Measurements from ENCODE around the gene RHBDF2.
"Not testable (repeated sequence)": the region's sequence is repeated elsewhere in the genome, so short reads cannot be mapped to it uniquely, and the experiment has no call there.

RHBDF2 gene

DNA sequence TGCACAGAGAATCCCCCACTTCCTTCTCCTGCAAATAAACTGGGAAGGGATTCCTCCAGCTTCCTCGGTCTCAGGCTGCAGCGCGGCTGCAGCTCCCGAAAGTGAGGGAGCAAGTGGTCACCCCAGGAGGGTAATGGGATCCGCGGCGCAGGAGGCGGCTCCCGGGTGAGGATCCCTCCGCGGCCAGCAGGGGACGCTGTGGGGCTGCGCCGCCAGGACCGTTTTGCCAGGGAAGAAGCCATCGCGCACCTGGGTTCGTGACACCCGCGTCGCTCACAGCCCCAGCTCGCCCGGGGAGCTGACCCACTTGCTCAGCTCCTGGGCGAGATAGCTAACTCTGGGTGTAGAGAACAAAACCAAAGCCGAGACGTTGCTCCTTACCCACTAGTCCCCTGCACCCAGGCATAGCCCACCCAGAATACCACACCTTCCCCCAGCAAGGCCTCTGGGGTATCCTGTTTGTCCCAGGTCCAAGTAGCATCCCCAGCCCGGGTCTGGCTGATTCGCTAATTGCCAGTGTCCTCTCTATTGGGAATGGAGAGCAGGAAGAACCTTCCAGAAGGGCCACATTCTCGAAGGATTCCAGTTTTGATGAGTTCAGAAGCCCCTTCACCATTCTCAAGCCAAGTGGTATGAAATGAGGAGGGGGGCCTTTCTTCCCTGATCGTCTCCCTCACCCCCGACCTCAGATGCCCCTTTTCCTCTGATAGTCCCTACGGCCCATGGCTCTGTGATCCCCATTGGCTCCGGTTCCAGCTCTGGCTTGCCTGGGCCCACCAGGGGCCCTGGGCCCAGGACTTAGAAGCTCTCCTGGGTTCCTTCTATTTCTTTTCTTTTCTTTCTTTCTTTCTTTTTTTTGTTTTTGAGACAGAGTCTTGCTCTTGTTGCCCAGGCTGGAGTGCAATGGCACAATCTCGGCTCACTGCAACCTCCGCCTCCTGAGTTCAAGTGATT is 22.1 kb upstream of the RHBDF2 start:
- peak; percentile 84 for DNase-seq

DNA sequence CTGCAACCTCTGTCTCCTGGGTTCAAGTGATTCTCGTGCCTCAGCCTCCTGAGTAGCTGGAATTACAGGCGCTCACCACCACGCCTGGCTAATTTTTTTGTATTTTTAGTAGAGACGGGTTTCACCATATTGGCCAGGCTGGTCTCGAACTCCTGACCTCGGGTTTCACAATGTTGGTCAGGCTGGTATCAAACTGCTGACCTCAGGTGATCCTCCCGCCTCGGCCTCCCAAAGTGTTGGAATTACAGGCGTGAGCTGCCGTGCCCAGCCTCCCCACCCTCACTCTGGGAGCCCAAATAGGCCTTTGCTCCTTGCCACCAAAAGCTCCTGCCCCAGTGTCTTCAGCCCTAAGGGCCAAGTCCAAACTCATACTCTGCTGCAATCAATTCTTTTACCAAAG is 20.5 kb upstream of the RHBDF2 start:
- not testable (repeated sequence) for DNase-seq

DNA sequence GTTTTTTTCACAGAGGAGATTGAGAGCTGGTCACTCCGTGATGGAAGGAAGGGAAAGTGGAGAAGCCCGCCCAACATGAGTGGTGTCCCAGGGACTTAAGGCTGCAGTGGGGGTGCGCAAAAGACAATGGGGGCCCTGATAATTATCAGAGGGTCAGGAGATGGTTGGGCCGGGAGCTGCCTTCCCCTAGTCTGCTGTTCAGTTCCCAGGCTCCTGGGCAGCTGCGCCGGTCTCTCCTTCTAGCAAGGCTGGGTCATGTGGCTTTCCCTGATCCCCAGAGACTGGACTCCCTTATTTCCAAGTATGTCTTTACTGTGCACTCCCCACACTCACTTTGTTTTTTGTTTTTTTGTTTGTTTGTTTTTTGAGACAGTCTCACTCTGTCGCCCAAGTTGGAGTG is 20.0 kb upstream of the RHBDF2 start:
- no peak for DNase-seq

DNA sequence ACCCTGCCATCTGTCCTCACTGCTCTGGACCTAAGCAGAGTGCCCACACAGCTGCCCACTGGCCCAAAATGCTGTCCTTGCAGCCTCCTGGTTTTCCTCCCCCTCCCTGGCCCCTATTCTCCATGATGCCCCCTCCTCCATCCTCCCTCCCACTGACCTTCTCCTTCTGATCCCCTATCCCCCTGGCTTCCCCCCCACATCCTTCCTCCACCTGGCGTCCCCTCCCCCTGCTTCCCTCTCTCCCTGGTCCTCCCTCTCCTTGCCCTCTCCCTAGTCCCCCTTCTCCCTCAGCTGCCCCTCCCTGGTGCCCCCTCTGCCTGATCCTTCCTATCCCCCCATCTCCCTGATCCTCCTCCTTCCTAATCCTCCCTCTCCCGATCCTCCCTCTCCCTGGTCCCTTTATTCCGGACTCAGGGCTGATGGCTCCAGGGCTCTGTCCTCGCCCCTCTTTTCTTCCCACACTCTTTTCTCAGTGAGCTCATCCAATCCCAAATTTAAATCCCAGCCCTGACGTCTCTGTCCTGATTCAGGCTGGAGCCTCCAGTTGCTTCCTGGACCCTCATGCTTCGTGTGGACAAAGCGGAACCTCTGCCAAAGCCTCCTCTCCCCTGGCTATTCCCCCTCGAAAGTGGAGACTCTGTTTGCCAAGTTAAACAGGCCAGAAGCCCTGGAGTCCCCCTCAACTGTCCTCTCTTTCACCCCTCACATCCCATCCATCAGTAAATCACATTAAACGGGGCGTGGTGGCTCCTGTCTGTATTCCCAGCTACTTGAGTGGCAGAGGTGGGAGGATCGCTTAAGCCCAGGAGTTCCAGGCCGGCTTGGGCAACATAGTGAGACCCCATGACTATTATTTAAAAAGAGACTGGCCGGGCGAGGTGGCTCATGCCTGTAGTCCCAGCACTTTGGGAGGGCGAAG is 18.1 kb upstream of the RHBDF2 start:
- no peak for DNase-seq

DNA sequence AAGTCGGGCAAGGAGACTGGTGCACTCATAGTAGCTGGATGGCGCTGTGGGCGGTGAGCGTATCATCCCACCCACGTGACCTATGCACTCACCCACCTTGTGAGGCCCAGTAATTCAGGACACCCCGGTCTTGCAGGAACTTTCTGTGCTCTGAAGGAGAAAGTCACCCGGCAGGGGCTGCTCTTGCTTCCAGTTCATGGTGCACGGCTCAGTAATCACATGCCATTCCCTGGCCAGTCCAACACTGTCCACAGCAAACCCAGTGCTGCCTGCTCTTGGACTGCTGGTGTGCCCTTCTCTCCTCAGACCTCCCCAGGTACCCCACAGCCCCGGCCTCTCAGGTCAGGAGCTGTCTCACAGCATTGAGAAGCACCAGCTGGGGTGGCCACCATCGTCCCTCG is 16.4 kb upstream of the RHBDF2 start:
- DNase-seq = peak; percentile 19

DNA sequence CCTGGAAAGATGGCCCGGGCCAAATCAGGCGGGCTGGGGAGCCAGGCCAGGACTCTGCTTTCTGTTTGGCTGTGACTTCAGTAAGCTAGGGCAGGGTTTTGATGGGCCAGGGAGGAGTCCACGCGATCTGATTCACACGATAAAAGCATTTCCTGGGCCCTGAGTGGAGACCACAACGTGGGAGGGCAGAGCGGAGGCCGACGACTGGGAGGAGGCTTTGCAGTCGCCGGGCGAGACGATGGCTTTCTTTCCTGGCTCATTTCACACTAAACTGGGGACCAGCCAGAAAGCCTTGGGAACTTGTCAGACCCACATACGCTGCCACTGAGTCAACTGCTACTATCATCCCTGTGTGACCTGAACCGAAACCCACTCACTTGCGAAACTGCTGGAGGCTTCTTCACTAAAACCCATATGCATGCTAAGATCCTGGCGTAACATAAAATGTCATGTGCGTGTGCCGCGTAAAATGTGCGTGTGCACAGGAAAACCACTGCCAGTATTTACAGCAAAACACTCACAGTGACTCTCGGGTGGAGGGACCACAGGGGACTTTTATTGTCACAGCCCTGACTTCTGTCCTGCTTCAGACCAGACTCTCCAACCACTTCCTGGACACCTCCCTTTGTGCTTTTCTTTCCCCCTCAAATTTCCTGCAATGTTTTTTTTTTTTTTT is 14.2 kb upstream of the RHBDF2 start:
- DNase-seq = peak; percentile 86

DNA sequence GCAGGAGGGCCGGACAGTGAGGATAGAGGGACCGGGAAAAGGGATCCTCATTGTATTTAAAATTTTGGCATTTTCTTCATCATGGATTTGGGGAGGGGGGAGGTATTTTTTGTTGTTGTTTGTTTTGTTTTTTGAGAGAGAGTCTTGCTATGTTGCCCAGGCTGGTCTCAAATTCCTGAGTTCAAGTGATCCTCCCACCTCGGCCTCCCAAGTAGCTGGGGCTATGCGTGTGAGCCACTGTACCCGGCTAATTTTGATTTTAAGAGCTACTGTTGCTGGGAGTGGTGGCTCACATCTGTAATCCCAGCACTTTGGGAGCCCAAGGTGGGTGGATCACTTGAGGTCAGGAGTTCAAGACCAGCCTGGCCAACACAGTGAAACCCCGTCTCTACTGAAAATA is 13.1 kb upstream of the RHBDF2 start:
- not testable (repeated sequence) for DNase-seq

DNA sequence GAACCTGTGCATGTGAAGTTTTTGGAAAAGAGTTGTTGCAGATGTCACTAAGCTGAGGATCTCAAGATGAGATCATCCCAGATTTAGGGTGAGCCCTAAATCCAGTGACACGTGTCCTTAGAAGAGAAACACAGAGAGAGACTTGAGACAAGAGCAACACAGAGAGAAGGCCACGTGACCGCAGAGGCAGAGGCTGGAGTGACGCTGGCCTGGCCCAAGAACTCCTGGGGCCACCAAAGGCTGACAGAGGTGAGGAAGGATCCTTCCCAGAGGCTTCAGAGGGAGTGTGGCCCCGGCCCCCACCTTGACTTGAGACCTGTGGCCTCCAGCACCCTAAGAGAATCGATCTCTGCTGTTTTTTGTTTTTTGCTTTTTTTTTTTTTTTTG is 12.1 kb upstream of the RHBDF2 start:
- no peak for DNase-seq

DNA sequence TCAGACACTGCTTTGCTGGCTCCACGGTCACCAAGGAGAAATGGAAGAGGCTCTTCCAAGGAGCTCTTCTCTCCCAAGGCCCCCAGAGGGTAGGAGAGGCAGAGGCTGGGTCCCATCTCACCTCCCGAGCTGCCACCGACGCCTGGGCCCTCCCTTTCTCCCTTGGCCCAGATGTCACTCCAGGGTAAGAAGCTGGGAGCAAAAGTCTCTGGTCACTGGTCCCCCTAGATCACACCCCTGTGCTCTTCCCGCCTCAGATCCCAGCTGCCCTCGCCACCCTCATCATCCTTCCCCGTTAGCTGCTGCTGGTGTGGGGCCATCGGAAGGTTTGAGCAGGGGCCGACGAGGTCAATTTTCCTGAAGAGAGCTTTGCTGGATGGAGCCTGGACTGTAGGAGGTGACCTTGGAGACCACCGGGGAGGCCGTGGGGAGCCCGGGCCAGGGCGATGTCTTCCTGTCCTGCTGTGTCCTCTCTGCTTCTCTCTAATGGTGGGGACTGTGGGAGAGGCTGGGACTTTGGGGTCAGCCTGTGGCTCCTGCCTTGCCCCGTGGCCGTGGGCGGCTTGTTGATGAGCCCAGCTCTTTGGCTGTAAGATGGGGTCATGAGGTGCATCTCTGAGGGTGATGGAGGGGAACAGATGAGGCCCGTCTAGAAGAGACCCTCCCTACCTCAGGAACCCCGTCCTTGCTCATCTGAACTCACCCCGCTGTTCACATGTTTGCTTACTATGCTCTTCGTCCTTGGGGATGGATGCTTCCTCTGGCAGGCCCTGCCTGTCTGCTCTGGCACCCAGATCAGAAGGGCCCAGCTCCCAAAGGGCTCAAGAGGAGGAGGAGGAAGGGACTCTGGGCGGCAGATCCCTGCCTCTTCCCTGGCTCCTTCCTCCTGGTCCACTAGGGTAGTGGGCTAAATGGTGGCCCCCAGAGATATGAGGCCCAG is 11.4 kb upstream of the RHBDF2 start:
- no peak for DNase-seq

DNA sequence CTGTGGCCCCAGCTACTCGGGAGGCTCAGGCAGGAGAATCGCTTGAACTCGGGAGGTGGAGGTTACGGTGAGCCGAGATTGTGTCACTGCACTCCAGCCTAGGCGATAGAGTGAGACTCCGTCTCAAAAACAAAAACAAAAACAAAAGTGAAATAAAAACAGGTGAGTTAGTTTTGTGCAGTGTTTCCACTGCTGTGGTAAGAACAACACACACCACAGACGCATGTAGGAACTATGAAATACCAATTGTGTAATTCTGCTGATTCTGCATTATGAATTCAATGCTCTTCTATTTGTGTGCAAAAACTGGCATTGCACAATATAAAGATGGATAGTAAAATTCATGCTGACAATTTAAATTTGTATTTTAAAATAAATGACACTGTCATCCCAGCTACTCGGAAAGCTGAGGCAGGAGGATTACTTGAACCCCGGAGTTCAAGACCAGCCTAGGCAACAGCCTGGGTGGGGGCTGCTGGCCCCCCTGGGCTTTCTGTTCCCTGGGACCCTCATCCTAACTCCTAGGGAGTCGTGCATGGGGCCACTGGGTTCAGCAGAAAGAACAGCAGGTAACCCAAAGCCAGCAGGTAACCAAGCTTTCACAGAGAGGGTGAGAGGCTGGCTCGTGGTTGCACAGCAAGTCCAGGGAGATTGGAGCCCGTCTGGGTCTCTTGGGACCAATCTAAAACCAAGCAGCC is 10.6 kb upstream of the RHBDF2 start:
- DNase-seq = no peak

DNA sequence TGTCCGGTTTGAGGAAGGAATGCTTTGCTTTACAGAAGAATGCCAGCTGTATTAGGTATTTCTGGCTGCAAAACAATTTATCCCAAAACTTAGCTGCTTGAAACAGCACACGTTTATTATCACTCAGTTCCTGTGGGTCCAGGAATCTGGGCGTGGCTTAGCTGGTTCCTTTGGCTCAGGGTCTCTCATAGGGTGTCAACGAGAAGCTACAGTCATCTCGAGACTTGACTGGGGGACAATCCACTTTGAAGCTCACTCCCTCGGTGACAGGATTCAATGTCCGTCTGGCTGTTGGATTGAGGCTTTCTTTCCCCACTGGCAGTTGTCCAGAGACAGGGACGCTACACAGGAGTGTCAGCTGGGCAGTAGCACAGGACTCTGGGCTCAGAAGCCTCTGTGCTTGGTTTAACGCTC is 9.6 kb upstream of the RHBDF2 start:
- DNase-seq = no peak

DNA sequence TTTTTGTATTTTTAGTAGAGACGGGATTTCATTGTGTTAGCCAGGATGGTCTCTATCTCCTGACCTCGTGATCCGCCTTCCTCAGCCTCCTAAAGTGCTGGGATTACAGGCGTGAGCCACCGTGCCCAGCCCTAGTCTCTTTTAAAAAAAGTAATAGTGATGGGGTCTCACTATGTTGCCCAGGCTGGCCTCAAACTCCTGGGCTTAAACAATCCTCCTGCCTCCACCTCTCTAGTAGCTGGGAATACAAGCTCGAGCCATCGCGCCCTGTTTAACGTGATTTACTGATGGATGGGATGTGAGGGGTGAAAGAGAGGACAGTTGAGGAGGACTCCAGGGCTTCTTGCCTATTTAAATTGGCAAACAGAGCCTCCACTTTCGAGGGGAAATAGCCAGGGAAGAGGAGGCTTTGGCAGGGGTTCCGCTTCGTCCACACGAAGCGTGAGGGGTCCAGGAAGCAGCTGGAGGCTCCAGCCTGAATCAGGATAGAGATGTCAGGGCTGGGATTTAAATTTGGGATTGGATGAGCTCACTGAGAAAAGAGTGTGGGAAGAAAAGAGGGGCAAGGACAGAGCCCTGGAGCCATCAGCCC is 7.3 kb upstream of the RHBDF2 start:
- not testable (repeated sequence) for DNase-seq

DNA sequence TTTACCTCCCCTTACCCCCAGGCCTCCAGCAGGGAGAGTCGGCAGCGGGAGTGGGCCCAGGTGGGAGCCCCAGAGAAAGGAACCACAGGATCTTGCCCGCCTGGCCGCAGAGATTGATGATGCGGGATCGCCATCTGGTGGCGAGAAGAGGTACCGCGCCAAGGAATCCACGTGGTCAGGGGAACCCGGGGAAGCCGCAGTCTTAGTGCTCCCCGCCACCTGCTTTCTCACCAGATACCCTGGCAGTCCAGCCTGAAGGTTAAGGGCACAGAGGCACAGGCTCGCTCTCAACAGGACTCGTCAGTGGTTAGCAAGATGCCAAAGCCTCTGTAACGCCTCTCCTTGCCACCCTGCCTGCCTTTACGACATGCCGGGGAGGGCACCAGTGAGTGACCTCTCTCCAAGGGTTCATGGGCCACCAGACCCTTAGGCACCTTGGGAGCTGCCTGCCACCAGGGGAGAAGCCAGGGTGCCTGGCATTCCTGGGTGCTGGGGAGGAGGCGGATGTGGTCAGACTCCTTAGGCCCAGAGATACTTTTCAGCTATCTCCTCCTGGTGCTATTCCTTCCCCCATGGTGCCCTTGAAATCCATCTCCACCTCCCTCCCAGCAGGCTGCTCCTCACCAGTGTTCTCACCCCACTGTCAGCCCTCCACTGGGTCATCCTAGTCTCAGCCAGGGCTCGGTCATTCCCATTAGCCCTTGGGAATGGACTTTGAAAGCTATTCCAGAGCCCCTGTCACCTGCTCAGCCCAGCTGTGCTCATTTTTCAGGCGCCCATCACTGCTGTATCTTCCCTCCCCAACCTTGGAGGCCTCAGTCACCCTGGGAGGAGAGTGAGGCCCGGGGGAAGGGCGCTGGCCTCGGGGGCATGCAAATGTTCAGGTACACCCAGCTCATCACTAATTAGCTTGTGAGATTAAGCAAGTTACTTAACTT is 5.5 kb upstream of the RHBDF2 start:
- peak; percentile 90 for DNase-seq

DNA sequence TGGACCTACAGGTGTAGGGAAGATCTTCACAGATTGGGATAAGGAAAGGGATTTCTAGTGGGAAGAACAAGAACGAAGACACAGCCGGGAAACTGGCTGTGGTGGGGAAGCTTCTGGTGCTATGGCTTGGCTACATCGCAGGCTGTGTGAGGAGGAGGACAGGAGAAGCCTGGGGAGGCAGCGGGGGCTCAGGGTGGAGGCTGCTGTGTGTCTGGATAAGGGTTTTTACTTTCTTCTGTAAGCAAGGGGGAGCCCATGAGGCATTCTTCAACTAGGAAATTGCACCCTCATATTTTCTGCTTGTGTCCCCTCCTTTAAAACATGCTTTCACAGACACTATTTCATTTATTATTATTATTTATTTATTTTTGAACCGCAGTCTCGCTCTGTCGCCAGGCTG is 2.9 kb upstream of the RHBDF2 start:
- no peak for DNase-seq

DNA sequence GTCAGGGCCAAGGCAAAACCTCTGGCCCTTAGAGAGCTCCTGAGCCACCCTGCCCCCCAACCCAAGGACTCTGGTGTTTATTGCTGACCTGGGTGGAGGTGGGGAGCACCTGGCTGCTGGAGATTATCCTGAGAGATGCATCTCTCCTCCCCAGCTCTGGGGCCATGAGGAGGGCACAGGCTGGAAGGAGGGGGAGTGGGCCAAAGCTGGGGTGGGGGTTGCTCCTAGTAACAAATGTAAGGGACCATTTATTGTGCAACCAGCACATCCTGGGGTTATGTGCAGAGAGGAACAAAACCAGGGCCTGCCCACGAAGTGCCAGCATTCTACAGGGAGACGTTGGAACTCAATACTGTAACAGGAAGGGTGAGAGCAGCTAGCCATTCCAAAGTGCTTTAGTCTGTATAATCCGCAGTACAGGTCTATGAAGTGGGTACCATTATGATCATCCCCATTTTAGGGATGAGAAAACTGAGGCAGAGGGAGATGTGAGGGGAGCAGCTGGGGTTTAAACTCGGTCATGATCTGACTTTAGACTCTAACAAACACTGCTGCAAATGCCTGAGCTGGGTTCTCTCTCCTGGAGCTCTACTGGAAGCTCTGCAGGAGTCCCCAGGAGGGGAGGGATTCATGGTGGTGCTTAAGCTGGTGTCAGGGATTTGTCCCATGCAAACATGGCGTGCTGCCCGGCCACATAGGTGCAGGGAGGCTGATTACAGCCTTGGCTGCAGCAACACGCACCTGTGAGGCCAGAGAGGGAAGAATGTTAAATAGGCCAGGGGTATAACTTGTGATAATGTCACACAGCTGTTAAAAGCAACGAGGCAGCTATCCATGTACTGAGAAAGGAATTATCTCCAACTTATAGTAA is 1.4 kb upstream of the RHBDF2 start:
- DNase-seq = no peak

DNA sequence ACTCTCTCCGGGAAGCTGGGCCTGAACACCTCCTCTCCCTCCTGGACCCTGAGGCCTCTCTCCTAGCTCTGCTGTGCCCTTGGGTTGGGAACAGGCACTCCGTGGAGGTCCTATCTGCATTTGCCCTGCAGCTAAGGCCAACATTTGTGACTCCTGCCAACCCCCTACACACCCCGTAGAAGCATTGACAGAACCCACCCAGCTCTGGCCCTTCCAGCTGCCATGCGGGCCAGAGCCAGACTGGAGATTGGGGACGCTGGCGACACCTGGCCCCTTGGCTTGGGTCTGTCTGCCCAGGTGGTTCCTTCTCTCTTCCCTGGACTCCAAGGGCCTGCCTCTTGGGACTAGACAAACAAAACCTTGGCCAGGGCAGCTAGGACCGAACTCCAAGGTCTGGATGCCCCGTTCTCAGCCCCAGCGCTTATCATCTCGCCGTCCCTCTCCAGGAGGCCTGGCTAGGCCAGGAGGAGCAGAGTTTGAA is 644 bp upstream of the RHBDF2 start:
- no peak for DNase-seq

DNA sequence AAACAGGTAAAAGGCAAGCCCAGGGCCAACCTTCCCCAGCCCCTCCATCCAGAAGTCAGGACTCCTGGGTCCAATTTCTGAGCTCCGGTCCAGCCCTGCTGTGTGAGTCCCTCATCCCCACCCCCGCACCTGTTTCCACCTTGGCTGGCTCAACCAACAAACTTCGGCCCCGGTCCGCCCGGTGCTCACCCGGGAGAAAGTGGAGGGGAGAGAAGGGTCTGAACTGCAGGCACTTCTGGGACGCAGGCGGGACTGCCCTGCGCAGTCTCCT is 541 bp downstream of the RHBDF2 start:
- no peak for DNase-seq

DNA sequence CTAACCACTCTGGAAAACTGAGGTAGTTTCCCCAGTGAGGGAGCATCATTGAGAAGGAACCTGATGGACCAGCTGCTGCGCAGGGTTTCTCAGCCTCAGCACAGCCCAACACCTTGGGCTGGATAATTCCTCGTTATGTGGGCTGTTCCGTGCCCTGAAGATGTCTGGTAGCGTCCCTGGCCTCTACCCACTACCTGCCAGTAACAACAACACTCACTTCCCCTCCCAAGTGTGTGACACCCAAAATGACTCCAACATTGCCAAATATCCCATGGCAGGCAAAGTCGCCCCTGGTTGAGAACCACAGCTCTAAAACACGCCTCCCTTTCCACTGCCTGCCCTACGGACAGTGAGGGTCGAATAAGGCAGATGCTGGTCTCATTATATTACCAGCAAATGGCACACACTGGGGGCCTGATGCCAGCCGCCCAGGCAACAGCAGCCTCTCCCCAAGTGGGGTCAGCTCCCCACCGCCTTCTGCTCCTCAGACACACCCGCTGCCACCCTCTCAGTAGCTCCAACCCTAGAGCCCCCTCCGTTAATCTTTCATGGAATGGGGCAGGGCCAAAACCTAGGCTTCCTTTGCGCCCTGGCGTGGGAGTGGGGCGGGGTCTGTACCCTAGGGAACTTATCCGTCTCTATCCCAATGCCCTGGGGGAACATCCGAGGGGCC is 1.0 kb downstream of the RHBDF2 start:
- no peak for DNase-seq
